Measurements from ENCODE around the gene FAM13B. TPM values are rescaled to one million over a fixed set of nuclear protein-coding genes. Genes with fewer than 3 reads are reported as not detected.

The FAM13B gene
- total and polyA plus RNA-seq, 2 donors, result 16.9 to 17.4 TPM

Other genes starting within 250 kb of the FAM13B start
- 0.33 TPM for gene MYOT, start 165.2 kb downstream of the FAM13B start, total RNA-seq
- gene MYOT, start 165.2 kb downstream of the FAM13B start, polyA plus RNA-seq, result 0.80 TPM
- not detected for gene PKD2L2, start 143.6 kb downstream of the FAM13B start, total RNA-seq
- gene PKD2L2, start 143.6 kb downstream of the FAM13B start, polyA plus RNA-seq, result 0.07 TPM
- 0.05 TPM for gene WNT8A, start 51.0 kb upstream of the FAM13B start, total RNA-seq
- gene WNT8A, start 51.0 kb upstream of the FAM13B start, polyA plus RNA-seq, result 0.09 TPM
- gene NME5, start 106.3 kb upstream of the FAM13B start, total RNA-seq, result 1.2 TPM
- 4.3 TPM for gene NME5, start 106.3 kb upstream of the FAM13B start, polyA plus RNA-seq
- 44.3 TPM for gene BRD8, start 145.6 kb upstream of the FAM13B start, total RNA-seq
- gene BRD8, start 145.6 kb upstream of the FAM13B start, polyA plus RNA-seq, result 75.3 TPM
- 40.0 TPM for gene KIF20A, start 146.0 kb upstream of the FAM13B start, total RNA-seq
- 3.7 TPM for gene KIF20A, start 146.0 kb upstream of the FAM13B start, polyA plus RNA-seq
- gene CDC23, start 180.2 kb upstream of the FAM13B start, total RNA-seq, result 27.9 TPM
- 18.8 TPM for gene CDC23, start 180.2 kb upstream of the FAM13B start, polyA plus RNA-seq
- gene GFRA3, start 241.5 kb upstream of the FAM13B start, total RNA-seq, result 0.14 TPM
- gene GFRA3, start 241.5 kb upstream of the FAM13B start, polyA plus RNA-seq, result 2.1 TPM

Data from thymus (tissue), 2 donors.